Measurements from ENCODE around the gene HMG20A.

The HMG20A gene

DNA sequence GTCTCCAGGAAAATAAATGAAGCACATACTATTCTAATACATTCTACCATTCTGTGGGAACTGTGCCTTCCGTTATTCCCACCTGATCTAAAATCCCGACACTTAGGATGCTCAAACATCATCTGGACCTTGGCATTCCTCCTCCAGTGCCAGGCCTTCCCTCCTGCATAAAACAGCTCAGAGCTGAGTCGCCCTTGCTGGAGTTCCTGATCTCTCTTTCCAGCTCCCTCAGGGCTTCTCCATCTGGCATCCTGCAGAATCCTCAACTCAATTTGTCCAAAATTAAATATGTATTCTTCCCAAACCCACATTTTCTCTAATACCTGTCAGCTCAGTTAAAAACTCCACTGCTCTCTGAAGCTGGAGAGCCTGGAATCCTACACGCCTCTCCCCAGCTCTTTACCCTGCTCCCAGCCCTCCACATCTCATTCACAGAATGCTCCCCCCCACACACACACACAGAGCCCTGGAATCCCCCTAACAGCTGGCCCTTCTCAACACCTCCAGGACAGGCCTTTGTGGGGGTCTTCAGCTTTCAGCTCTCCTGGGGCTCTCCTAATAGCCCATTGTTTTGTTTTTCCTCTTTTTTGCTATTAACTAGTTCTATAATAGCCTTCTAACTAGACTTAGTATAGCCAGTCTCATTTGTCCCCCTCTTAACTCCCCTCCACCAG lies 78.5 kb downstream of the HMG20A start:
- Histone ChIP-seq H3K9ac (ENCODE audit: insufficient read length) (no peak overlapping the region), H3K27ac (peak overlapping the region; percentile 98), H3K9me3 (ENCODE audit: low read depth, low read length) (no peaks in the 10 kb centered on the region), H3K4me3 (no peak overlapping the region), H3K36me3 (ENCODE audit: insufficient read depth, low read length) (no peaks in the 10 kb centered on the region)
- no peak for DNase-seq (ENCODE audit: low read depth, low spot score)
- TF ChIP-seq EZH2 (IDR thresholded peaks at IDR 0.05) (no peak), FOXP2 (optimal IDR thresholded peaks at IDR 0.05; ENCODE audit: control extremely low read depth, extremely low read length, insufficient read depth) (no peak), POLR2AphosphoS5 (IDR thresholded peaks at IDR 0.05; ENCODE audit: borderline replicate concordance, low read depth, low read length) (no peak)

DNA sequence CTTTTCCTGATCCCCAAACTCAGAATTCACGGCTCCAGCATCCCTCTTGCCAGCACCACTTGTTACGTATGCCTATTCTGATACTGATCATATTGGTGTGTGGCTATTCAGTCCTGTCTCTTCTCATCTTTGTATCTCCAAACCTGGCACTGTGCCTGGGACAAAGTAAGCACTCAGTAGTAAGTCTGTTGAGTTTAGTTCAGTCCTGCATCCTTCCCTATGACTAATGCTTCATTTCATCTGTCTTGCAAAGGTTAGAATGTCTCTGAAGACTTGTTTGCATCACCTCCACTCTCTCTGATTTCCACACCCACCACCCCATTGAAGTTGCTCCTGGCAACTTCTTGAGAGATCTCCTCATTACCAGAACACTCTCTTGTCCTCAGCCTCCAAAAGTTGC lies 80.3 kb downstream of the HMG20A start:
- no peak overlapping the region for H3K27ac ChIP-seq
- H3K4me3 ChIP-seq = no peak overlapping the region
- no peaks in the 10 kb centered on the region for H3K36me3 ChIP-seq (ENCODE audit: insufficient read depth, low read length)
- H3K9ac ChIP-seq (ENCODE audit: insufficient read length) = no peak overlapping the region
- no peak for TF ChIP-seq POLR2AphosphoS5 (IDR thresholded peaks at IDR 0.05; ENCODE audit: borderline replicate concordance, low read depth, low read length)
- TF ChIP-seq EZH2 (IDR thresholded peaks at IDR 0.05) = no peak
- no peak for TF ChIP-seq FOXP2 (optimal IDR thresholded peaks at IDR 0.05; ENCODE audit: control extremely low read depth, extremely low read length, insufficient read depth)
- no peak for DNase-seq (ENCODE audit: low read depth, low spot score)
- no peaks in the 10 kb centered on the region for H3K9me3 ChIP-seq (ENCODE audit: low read depth, low read length)

DNA sequence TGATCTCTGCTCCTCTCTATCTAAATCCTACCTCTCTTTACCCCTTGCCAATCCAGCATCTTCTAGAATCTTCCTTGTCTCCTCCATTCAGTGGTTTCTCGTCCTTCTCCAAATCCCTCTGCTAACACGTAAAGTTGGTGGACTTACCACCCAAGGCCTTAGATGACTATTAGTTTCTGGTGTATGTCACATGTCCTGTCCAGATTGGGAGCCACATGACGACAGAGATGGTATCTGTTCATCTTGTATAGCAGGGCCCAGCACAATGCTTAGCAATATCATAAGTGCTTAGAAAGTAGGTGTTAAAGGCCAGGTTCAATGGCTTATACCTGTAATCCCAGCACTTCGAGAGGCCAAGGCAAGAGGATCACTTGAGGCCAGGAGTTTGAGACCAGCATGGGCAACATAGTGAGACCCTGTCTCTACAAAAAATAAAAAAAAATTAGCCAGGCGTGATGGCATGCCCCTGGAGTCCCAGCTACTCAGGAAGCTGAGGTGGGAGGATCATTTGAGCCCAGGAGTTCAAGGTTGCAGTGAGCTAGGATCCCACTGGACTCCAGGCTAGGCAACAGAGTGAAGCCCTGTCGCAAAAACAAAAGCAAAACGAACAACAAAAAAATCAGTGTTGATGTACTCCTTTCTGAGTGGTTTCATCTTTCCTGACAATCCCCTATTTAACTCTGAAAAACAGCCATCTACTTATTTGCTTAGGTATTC lies 81.8 kb downstream of the HMG20A start:
- Histone ChIP-seq H3K9me3 (ENCODE audit: low read depth, low read length) (no peaks in the 10 kb centered on the region), H3K4me3 (no peak overlapping the region), H3K9ac (ENCODE audit: insufficient read length) (no peak overlapping the region), H3K36me3 (ENCODE audit: insufficient read depth, low read length) (no peaks in the 10 kb centered on the region), H3K27ac (no peak overlapping the region)
- TF ChIP-seq EZH2 (IDR thresholded peaks at IDR 0.05) (no peak), FOXP2 (optimal IDR thresholded peaks at IDR 0.05; ENCODE audit: control extremely low read depth, extremely low read length, insufficient read depth) (no peak)
- DNase-seq (ENCODE audit: low read depth, low spot score) = no peak

DNA sequence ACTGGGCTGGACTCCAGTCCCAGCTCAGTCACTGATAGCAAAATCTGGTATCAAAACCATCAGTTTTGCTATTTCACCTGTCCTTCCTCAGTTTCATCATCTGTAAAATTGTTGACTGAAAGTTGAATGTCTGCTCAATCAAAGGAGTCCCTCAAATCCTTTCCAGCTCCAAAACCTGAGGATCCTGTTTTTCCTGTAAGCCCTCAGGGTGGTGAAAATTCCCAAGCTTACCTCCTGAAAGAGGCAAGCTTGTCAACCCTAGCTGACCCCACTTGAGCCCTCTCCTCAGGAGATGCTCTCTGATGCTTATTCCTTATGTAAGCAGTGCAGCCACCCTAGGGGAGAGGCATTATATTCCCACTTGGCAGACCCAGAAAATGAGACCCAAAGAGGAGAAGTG lies 82.6 kb downstream of the HMG20A start:
- H3K9ac ChIP-seq (ENCODE audit: insufficient read length) = no peak overlapping the region
- H3K9me3 ChIP-seq (ENCODE audit: low read depth, low read length) = no peaks in the 10 kb centered on the region
- no peak overlapping the region for H3K27ac ChIP-seq
- TF ChIP-seq POLR2AphosphoS5 (IDR thresholded peaks at IDR 0.05; ENCODE audit: borderline replicate concordance, low read depth, low read length) (no peak), EZH2 (IDR thresholded peaks at IDR 0.05) (no peak), FOXP2 (optimal IDR thresholded peaks at IDR 0.05; ENCODE audit: control extremely low read depth, extremely low read length, insufficient read depth) (no peak)
- H3K36me3 ChIP-seq (ENCODE audit: insufficient read depth, low read length) = no peaks in the 10 kb centered on the region
- H3K4me3 ChIP-seq = no peak overlapping the region
- no peak for DNase-seq (ENCODE audit: low read depth, low spot score)

DNA sequence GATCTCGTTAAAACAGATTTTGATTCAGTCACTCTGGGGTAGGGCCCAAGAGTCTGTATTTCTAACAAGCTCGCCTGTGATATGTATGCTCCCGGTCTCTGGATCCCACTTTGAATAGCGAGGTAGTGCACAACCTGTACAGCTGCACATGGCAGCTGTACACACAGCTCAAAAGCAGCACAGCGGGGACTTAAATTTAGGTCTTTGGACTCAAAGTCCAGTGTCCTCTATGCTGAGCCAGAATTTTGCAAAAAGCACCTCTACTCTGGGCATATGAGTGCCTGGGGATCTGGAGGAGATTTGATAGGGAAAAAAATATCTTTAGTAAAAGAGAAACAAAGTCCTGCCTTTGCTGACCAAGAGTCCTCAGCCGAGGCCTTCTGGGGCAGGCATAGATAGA lies 83.1 kb downstream of the HMG20A start:
- no peak for TF ChIP-seq EZH2 (IDR thresholded peaks at IDR 0.05)
- Histone ChIP-seq H3K36me3 (ENCODE audit: insufficient read depth, low read length) (no peaks in the 10 kb centered on the region), H3K27ac (no peak overlapping the region), H3K9me3 (ENCODE audit: low read depth, low read length) (no peaks in the 10 kb centered on the region), H3K9ac (ENCODE audit: insufficient read length) (no peak overlapping the region), H3K4me3 (no peak overlapping the region)
- no peak for DNase-seq (ENCODE audit: low read depth, low spot score)

DNA sequence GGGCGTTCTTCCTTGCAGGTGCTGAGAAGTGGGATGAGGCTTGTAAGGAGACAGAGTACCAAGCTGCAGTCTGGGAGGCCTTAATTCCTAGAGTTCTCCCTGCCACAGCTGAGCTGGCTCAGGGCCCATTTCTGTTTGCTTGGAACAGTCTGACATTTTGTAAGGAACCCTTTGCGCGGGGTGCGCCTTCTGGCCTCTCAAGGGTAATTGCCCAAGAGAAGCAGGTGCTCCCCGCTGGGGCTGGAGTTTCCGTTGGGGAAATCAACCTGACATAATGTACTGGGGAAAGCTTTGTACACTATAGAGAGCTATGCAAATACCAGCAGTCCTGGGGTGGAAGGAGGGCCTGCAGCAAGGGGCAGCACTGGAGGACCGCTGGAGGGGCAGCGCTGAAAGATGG lies 83.6 kb downstream of the HMG20A start:
- TF ChIP-seq EZH2 (IDR thresholded peaks at IDR 0.05) (no peak), POLR2AphosphoS5 (IDR thresholded peaks at IDR 0.05; ENCODE audit: borderline replicate concordance, low read depth, low read length) (no peak), FOXP2 (optimal IDR thresholded peaks at IDR 0.05; ENCODE audit: control extremely low read depth, extremely low read length, insufficient read depth) (no peak)
- Histone ChIP-seq H3K27ac (no peak overlapping the region), H3K9ac (ENCODE audit: insufficient read length) (no peak overlapping the region), H3K9me3 (ENCODE audit: low read depth, low read length) (no peaks in the 10 kb centered on the region), H3K4me3 (no peak overlapping the region), H3K36me3 (ENCODE audit: insufficient read depth, low read length) (no peaks in the 10 kb centered on the region)
- no peak for DNase-seq (ENCODE audit: low read depth, low spot score)

DNA sequence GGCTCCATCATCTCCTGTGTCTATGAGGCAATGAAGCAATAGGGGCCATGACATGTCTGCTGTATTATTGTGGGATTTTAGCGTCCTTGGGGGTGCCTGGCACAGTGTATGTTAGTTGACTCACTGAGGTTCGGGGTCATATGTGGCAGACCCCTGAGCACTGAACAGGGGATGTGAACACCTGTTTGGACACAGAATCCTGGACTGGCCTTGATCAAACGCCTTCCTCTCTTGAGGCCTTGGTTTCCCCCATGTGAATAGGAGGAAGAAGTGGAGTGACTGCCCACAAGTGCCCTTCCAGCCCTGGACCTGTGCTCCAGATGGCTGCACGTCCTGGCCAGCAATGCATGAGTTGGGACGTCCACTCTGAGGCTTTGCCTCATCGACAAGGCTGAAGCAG lies 84.2 kb downstream of the HMG20A start:
- Histone ChIP-seq H3K36me3 (ENCODE audit: insufficient read depth, low read length) (no peaks in the 10 kb centered on the region), H3K9me3 (ENCODE audit: low read depth, low read length) (no peaks in the 10 kb centered on the region), H3K4me3 (no peak overlapping the region), H3K27ac (no peak overlapping the region), H3K9ac (ENCODE audit: insufficient read length) (no peak overlapping the region)
- TF ChIP-seq FOXP2 (optimal IDR thresholded peaks at IDR 0.05; ENCODE audit: control extremely low read depth, extremely low read length, insufficient read depth) (no peak), EZH2 (IDR thresholded peaks at IDR 0.05) (no peak), POLR2AphosphoS5 (IDR thresholded peaks at IDR 0.05; ENCODE audit: borderline replicate concordance, low read depth, low read length) (no peak)
- DNase-seq (ENCODE audit: low read depth, low spot score) = no peak

DNA sequence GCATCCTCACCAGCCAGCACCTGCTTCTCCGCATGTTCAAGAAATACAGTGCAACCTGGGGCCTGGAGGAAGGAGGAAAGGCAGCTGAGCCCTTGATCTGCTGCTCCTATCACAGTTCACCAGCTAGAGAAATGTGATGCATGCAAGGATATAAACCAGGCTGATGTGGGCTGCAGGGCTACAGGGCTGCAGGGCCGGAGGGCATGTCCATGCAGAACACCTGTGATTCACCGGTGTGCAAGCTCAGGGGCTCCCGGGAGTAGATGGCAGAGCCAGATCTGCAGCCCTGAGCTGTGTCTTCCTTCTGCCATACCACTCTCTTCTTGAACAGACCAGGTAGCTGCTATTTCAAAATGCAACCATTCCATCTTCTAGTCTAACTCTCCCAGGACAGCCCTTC lies 84.9 kb downstream of the HMG20A start:
- TF ChIP-seq EZH2 (IDR thresholded peaks at IDR 0.05) (no peak), POLR2AphosphoS5 (IDR thresholded peaks at IDR 0.05; ENCODE audit: borderline replicate concordance, low read depth, low read length) (no peak), FOXP2 (optimal IDR thresholded peaks at IDR 0.05; ENCODE audit: control extremely low read depth, extremely low read length, insufficient read depth) (no peak)
- no peak overlapping the region for H3K27ac ChIP-seq
- no peak overlapping the region for H3K4me3 ChIP-seq
- DNase-seq (ENCODE audit: low read depth, low spot score) = no peak
- H3K36me3 ChIP-seq (ENCODE audit: insufficient read depth, low read length) = no peaks in the 10 kb centered on the region
- H3K9ac ChIP-seq (ENCODE audit: insufficient read length) = no peak overlapping the region
- H3K9me3 ChIP-seq (ENCODE audit: low read depth, low read length) = no peaks in the 10 kb centered on the region
